Activated CD4-positive, alpha-beta memory T cell treated with anti-CD3 and anti-CD28 coated beads, Interleukin-2, amount 10 ng/mL, durations not matched to agents 7 days and 5 days (primary cell): ENCODE measurements around the gene KLHL22. TPM values are rescaled to one million over a fixed set of nuclear protein-coding genes. Genes with fewer than 3 reads are reported as not detected.
"Not testable (repeated sequence)": the region's sequence is repeated elsewhere in the genome, so short reads cannot be mapped to it uniquely, and the experiment has no call there.

Source experiments
- CTCF ChIA-PET: fragments of 350-600 bp; sonication (Branson Sonifier 250); formaldehyde crosslinking; loops from one replicate; lab custom pipeline; 2021; ENCODE audit warnings: antibody characterized with exemption, inconsistent platforms; lab: Charles Lee
- POLR2A ChIA-PET: fragments of 350-600 bp; sonication (Branson Sonifier 250); formaldehyde crosslinking; loops from one replicate; lab custom pipeline; 2021; ENCODE audit warnings: antibody characterized with exemption; lab: Charles Lee
- DNase-seq: peaks from one replicate; pipeline ENCODE4 v3.0.0-alpha.2; 2020
- H3K27ac Mint-ChIP-seq: one replicate; pipeline ENCODE4 v1.8.0; 2021; ENCODE audit warnings: mild to moderate bottlenecking, mixed read lengths
- H3K27me3 Mint-ChIP-seq: one replicate; pipeline ENCODE4 v1.8.0; 2021; ENCODE audit warnings: mixed read lengths
- H3K36me3 Mint-ChIP-seq: one replicate; pipeline ENCODE4 v1.8.0; 2021; ENCODE audit warnings: low read depth, mixed read lengths
- H3K4me1 Mint-ChIP-seq: one replicate; pipeline ENCODE4 v1.8.0; 2021; ENCODE audit warnings: mixed read lengths
- H3K4me3 Mint-ChIP-seq: one replicate; pipeline ENCODE4 v1.8.0; 2021; ENCODE audit warnings: mild to moderate bottlenecking, mixed read lengths
- H3K9me3 Mint-ChIP-seq: one replicate; pipeline ENCODE4 v1.8.0; 2021; ENCODE audit warnings: mixed read lengths
- total RNA-seq, 2 experiments: library from RNA; stranded (reverse); gene quantifications; one replicate each; pipeline ENCODE4 v1.2.3, GENCODE V29; 2021

The KLHL22 gene
- total RNA-seq, 2 experiments from 2014 or later, result 31.1 to 32.8 TPM

DNA sequence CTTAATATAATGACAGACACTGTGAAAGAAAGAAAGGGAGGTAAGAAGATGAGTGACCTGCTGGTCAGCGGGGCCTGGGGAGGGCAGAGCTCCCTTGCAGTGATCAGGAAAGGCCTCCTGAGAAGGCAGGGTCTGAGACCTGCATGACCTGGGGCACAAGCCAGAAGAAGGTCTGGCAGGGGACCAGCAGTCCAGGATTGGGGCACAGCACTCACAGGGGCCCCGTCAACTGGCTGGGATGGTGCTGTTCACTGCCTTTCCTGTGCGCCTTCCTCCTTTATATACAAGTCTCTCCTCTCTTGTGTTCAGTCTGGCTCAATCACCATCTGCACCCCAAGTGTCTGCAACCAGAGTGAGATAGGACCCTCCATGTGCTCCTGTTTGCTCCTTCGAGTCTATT lies 35.7 kb downstream of the KLHL22 start:
- no peak overlapping the region for H3K27ac Mint-ChIP-seq
- no peak for DNase-seq
- H3K27me3 Mint-ChIP-seq, result no peaks in the 10 kb centered on the region
- peaks cover 46% of the 10 kb centered on the region for H3K36me3 Mint-ChIP-seq
- CTCF ChIA-PET, result interaction anchor here (1.7 kb wide), 1 partner anchor 42 kb away, joined by 6 read pairs; no protein-coding TSS in a partner anchor
- H3K9me3 Mint-ChIP-seq, result no peaks in the 10 kb centered on the region
- POLR2A ChIA-PET, result no interaction called here
- no peak overlapping the region for H3K4me3 Mint-ChIP-seq
- peaks cover 40% of the 10 kb centered on the region for H3K4me1 Mint-ChIP-seq

DNA sequence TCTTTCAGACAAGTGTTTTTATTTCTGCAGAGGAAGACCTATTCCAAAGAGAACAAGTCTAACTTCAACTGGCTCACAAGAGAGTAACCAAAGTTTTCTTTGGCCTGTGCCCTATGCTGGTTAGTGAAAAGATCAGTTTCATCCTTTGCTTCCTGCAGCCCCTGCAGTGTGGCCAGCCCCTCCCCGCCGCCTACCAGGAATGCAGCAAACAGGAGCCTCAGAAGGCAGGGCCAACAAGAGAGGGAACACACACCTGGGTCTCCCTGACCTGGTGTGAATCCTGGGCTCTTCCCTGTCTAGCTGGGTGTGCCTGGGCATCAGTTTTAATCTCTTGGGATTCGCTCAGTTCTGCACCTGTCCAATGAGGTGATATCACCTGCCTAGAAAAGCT lies 36.4 kb downstream of the KLHL22 start:
- Mint-ChIP-seq H3K4me3 (no peak overlapping the region), H3K4me1 (peaks cover 33% of the 10 kb centered on the region), H3K9me3 (no peaks in the 10 kb centered on the region), H3K27ac (peak overlapping the region; percentile 12), H3K27me3 (no peaks in the 10 kb centered on the region), H3K36me3 (peaks cover 42% of the 10 kb centered on the region)
- ChIA-PET POLR2A (no interaction called here), CTCF (no interaction called here)
- no peak for DNase-seq

GRCh38 chr22:20458530-20459151 lies 37.0 kb downstream of the KLHL22 start:
- Mint-ChIP-seq H3K4me1 (peaks cover 28% of the 10 kb centered on the region), H3K9me3 (no peaks in the 10 kb centered on the region), H3K4me3 (no peak overlapping the region), H3K27ac (no peak overlapping the region), H3K36me3 (peaks cover 37% of the 10 kb centered on the region), H3K27me3 (no peaks in the 10 kb centered on the region)
- ChIA-PET CTCF (no interaction called here), POLR2A (no interaction called here)
- DNase-seq, result no peak

- H3K4me3 Mint-ChIP-seq, result no peak overlapping the region
- peaks cover 35% of the 10 kb centered on the region for H3K36me3 Mint-ChIP-seq
- DNase-seq, result no peak
- no peaks in the 10 kb centered on the region for H3K27me3 Mint-ChIP-seq
- no peak overlapping the region for H3K27ac Mint-ChIP-seq
- POLR2A ChIA-PET, result no interaction called here
- no peaks in the 10 kb centered on the region for H3K9me3 Mint-ChIP-seq
- peaks cover 18% of the 10 kb centered on the region for H3K4me1 Mint-ChIP-seq
- CTCF ChIA-PET, result interaction anchor here (1.2 to 5.0 kb wide), 3 partner anchors 30 to 46 kb away, joined by 5 to 93 read pairs (median 8); no protein-coding TSS in a partner anchor
These were observed 37.9 kb downstream of the KLHL22 start for GRCh38 chr22:20457506-20458240.

- CTCF ChIA-PET, result interaction anchor here (0.8 to 5.0 kb wide), 14 partner anchors 7 to 284 kb away, joined by 3 to 93 read pairs (median 5); no protein-coding TSS in a partner anchor
- no peaks in the 10 kb centered on the region for H3K9me3 Mint-ChIP-seq
- peaks cover 36% of the 10 kb centered on the region for H3K36me3 Mint-ChIP-seq
- no peaks in the 10 kb centered on the region for H3K27me3 Mint-ChIP-seq
- no peak overlapping the region for H3K27ac Mint-ChIP-seq
- H3K4me1 Mint-ChIP-seq, result peaks cover 14% of the 10 kb centered on the region
- H3K4me3 Mint-ChIP-seq, result no peak overlapping the region
- DNase-seq, result no peak
- POLR2A ChIA-PET, result interaction anchor here (0.7 to 0.8 kb wide), 2 partner anchors 39 to 51 kb away, joined by 3 to 5 read pairs; partner anchors contain the start of gene MED15
These were observed 38.9 kb downstream of the KLHL22 start for GRCh38 chr22:20456722-20457076.

DNA sequence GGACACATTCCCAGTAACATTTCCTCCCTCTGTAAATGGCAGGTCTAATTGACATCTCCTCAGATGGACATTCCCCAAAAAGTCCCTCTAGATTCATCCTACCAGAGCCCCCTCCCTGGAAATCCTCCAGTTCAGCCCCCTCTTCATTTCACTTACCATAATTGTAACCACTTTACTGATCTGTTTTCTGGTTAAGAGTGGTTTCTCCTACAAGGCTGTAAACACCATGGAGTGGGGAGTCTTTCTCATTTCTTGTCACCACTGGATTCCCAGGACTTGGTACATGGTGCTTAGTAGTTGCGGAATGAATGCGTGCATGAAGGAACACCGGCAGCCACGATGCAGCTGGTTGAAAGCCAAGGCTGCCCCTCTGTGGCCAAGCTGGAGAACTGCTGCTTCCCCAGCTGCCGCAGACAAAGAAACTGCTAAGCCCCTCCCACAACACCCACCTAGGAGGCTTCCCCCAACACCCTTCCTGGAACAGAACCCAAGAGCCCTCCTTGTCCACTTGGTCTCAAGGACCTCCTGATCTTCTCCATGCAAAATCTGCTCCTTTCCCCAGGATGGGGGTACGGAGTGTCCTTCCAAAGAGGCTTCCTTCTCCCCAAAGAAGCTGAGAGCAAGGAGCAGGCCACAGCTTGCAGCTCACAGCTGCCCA lies 39.4 kb downstream of the KLHL22 start:
- Mint-ChIP-seq H3K9me3 (no peaks in the 10 kb centered on the region), H3K4me3 (no peak overlapping the region), H3K4me1 (peaks cover 14% of the 10 kb centered on the region), H3K27ac (no peak overlapping the region), H3K36me3 (peaks cover 40% of the 10 kb centered on the region), H3K27me3 (no peaks in the 10 kb centered on the region)
- DNase-seq, result peak; percentile 75
- POLR2A ChIA-PET, result interaction anchor here (0.7 to 2.3 kb wide), 3 partner anchors 7 to 52 kb away, joined by 3 to 9 read pairs (median 5); partner anchors contain the start of gene MED15
- CTCF ChIA-PET, result interaction anchor here (0.8 to 5.0 kb wide), 14 partner anchors 8 to 285 kb away, joined by 3 to 93 read pairs (median 5); no protein-coding TSS in a partner anchor

DNA sequence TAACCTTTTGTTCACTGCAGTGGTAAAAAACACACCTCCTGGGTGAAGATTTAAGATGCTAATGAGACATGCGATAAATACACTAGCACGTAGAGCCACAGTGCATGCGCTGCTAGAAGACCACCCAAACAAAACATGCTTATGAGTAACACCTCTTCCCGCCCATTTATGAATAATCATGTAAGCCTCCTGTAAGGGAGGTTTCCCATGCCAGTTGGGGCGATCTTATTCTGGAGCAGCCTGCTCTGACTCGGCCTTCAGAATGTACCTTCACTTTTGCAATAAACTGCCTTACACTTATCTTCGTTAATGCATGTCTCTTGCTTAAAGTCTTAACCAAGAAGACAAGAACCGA lies 39.9 kb downstream of the KLHL22 start:
- Mint-ChIP-seq H3K36me3 (peaks cover 38% of the 10 kb centered on the region), H3K9me3 (no peaks in the 10 kb centered on the region), H3K4me1 (peaks cover 9% of the 10 kb centered on the region), H3K27me3 (no peaks in the 10 kb centered on the region), H3K27ac (no peak overlapping the region), H3K4me3 (no peak overlapping the region)
- no peak for DNase-seq
- ChIA-PET CTCF (interaction anchor here (1.0 to 5.0 kb wide), 10 partner anchors 8 to 285 kb away, joined by 3 to 93 read pairs (median 5); no protein-coding TSS in a partner anchor), POLR2A (interaction anchor here (2.3 kb wide), 1 partner anchor 8 kb away, joined by 9 read pairs; no protein-coding TSS in a partner anchor)

GRCh38 chr22:20453222-20453621 lies 42.4 kb downstream of the KLHL22 start:
- POLR2A ChIA-PET, result no interaction called here

DNA sequence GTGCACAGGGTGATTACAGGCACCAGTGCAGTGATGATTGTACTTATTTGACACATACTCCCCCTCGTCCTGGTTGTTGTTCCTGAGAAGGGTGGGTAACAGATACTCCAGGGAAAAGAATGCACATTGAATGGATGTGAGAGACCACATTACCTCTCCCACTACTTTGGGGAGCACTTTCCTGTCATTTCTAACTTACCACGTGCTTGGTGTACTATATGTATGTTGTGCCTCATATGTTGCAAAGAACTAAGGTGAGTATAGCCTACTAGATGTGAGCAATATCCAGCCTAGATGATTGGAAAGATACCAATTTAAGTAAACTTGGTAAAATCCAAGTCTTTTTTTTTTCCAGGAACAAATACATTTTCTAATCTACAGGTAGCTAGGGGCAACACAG lies 43.7 kb downstream of the KLHL22 start:
- Mint-ChIP-seq H3K4me1 (peaks cover 9% of the 10 kb centered on the region), H3K4me3 (no peak overlapping the region), H3K27ac (no peak overlapping the region), H3K36me3 (peaks cover 36% of the 10 kb centered on the region), H3K9me3 (no peaks in the 10 kb centered on the region), H3K27me3 (no peaks in the 10 kb centered on the region)
- ChIA-PET CTCF (no interaction called here), POLR2A (interaction anchor here (0.7 kb wide), 1 partner anchor 304 kb away, joined by 3 read pairs; no protein-coding TSS in a partner anchor)
- DNase-seq, result no peak

More at GRCh38 chr22:20453222-20453621, 42.4 kb downstream of the KLHL22 start:
- H3K27me3 Mint-ChIP-seq, result no peaks in the 10 kb centered on the region
- H3K36me3 Mint-ChIP-seq, result peaks cover 34% of the 10 kb centered on the region
- no peak for DNase-seq
- CTCF ChIA-PET, result interaction anchor here (5.0 kb wide), 1 partner anchor 35 kb away, joined by 93 read pairs; no protein-coding TSS in a partner anchor
- peaks cover 9% of the 10 kb centered on the region for H3K4me1 Mint-ChIP-seq
- H3K9me3 Mint-ChIP-seq, result no peaks in the 10 kb centered on the region
- H3K4me3 Mint-ChIP-seq, result no peak overlapping the region
- H3K27ac Mint-ChIP-seq, result no peak overlapping the region

DNA sequence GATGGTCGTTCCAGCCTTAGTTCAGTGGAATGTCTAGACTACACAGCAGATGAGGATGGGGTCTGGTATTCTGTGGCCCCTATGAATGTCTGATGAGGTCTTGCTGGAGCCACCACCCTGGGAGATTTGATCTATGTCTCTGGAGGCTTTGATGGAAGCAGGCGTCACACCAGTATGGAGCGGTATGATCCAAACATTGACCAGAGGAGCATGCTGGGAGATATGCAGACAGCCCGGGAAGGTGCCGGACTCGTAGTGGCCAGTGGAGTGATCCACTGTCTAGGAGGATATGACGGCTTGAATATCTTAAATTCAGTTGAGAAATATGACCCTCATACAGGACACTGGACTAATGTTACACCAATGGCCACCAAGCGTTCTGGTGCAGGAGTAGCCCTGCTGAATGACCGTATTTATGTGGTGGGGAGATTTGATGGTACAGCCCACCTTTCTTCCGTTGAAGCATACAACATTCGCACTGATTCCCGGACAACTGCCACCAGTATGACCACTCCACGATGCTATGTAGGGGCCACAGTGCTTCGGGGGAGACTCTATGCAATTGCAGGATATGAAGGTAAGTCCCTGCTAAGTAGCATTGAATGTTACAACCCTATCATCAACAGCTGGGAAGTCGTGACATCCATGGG lies 44.3 kb downstream of the KLHL22 start:
- H3K27ac Mint-ChIP-seq, H3K4me1 Mint-ChIP-seq, H3K9me3 Mint-ChIP-seq, DNase-seq, CTCF ChIA-PET, POLR2A ChIA-PET, H3K4me3 Mint-ChIP-seq, H3K27me3 Mint-ChIP-seq: not testable (repeated sequence)
- peaks cover 39% of the 10 kb centered on the region for H3K36me3 Mint-ChIP-seq

GRCh38 chr22:20450551-20450906 lies 45.1 kb downstream of the KLHL22 start:
- ChIA-PET POLR2A (no interaction called here), CTCF (no interaction called here)
- no peak overlapping the region for H3K27ac Mint-ChIP-seq
- H3K36me3 Mint-ChIP-seq, result peaks cover 32% of the 10 kb centered on the region
- no peaks in the 10 kb centered on the region for H3K4me1 Mint-ChIP-seq
- DNase-seq, result no peak
- no peak overlapping the region for H3K4me3 Mint-ChIP-seq
- no peaks in the 10 kb centered on the region for H3K9me3 Mint-ChIP-seq
- H3K27me3 Mint-ChIP-seq, result no peaks in the 10 kb centered on the region

- Mint-ChIP-seq H3K27ac (no peak overlapping the region), H3K4me3 (no peak overlapping the region), H3K9me3 (no peaks in the 10 kb centered on the region), H3K27me3 (no peaks in the 10 kb centered on the region), H3K36me3 (peaks cover 26% of the 10 kb centered on the region), H3K4me1 (no peaks in the 10 kb centered on the region)
- CTCF ChIA-PET, result interaction anchor here (0.6 kb wide), 1 partner anchor 49 kb away, joined by 4 read pairs; no protein-coding TSS in a partner anchor
- DNase-seq, result no peak
- POLR2A ChIA-PET, result no interaction called here
These were observed 45.6 kb downstream of the KLHL22 start for GRCh38 chr22:20449819-20450550.
